AG09319 (cell line): Measurements from ENCODE around the gene ABCF1.

ENCODE experiments used
- DNase-seq: peaks from one replicate; pipeline ENCODE4 v3.0.0-alpha.2; 2010; ENCODE audit warnings: low read depth; ENCODE audit errors: extremely low read depth
- CTCF ChIP-seq: IDR thresholded peaks from 2 replicates; pipeline ENCODE4 v1.5.1; 2011; ENCODE audit warnings: low read depth, mild to moderate bottlenecking, inconsistent platforms, low read length, moderate library complexity

Gene ABCF1

DNA sequence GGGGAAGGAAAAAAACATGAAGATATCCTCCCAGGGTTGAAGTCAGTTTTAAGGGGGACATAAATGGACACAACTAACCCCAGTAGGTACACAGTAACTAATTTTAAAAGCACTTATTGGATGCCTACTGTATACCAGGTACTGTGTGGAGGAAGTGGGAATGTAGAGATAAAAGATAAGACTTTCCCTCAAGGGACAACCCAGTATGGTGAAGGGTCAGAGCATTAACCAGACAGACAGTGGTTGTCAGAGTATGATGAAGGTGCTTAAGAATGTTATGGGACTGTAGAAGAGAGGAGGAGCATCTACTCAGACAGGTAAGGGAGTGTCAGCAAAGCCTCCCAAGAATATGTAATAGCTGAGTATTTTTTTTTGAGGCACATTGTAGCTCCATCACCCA, 906 bp downstream of the ABCF1 start:
- no peak for DNase-seq
- TF ChIP-seq CTCF = no peak

GRCh38 chr6:30573113-30573512, 1.9 kb downstream of the ABCF1 start:
- DNase-seq = no peak
- no peak for TF ChIP-seq CTCF

- no peak for DNase-seq
- TF ChIP-seq CTCF = no peak
Observed at GRCh38 chr6:30578051-30578450, 6.8 kb downstream of the ABCF1 start.

DNA sequence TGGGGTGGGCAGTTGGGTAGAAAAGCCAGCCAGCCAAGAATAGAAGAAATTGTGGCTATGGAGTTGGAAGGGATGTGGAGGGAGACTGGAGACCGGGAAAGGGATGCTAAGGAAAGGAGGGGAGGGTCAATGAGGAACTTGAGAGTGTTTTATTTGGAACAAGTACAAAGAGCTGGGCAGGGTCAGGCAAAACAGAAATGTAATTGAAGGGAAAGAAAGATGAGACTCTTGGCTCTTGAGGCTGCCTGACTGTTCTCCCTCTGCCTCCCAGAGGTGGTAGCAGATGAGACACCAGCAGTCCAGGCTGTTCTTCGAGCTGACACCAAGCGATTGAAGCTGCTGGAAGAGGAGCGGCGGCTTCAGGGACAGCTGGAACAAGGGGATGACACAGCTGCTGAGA, 12.7 kb downstream of the ABCF1 start:
- no peak for TF ChIP-seq CTCF
- DNase-seq = no peak

- no peak for TF ChIP-seq CTCF
- DNase-seq = no peak
Observed at GRCh38 chr6:30589754-30590358, 18.6 kb downstream of the ABCF1 start.

DNA sequence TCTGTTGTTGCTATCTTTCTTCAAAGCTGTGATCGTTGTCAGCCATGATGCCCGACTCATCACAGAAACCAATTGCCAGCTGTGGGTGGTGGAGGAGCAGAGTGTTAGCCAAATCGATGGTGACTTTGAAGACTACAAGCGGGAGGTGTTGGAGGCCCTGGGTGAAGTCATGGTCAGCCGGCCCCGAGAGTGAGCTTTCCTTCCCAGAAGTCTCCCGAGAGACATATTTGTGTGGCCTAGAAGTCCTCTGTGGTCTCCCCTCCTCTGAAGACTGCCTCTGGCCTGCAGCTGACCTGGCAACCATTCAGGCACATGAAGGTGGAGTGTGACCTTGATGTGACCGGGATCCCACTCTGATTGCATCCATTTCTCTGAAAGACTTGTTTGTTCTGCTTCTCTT, 19.3 kb downstream of the ABCF1 start:
- no peak for TF ChIP-seq CTCF
- DNase-seq = no peak

GRCh38 chr6:30591008-30591407, 19.8 kb downstream of the ABCF1 start:
- TF ChIP-seq CTCF = no peak

More at GRCh38 chr6:30591008-30591407, 19.8 kb downstream of the ABCF1 start:
- DNase-seq = no peak
